Measurements from ENCODE around the gene YTHDC2. TPM values are rescaled to one million over a fixed set of nuclear protein-coding genes. Genes with fewer than 3 reads are reported as not detected.
"Not testable (repeated sequence)": the region's sequence is repeated elsewhere in the genome, so short reads cannot be mapped to it uniquely, and the experiment has no call there.

Gene YTHDC2
- total and polyA plus RNA-seq, 12 donors, result 4.9 to 20.9 (median 13.0) TPM

- peaks cover 0 to 16% (median 0%) of the 10 kb centered on the region in 9 donors for H3K4me1 ChIP-seq
- H3K4me3 ChIP-seq, result no peak overlapping the region
- intact Hi-C loops (cut with DNase I), result loop anchor here in 8 of 10 donors (10.0 kb wide), 5 partner anchors 216 to 606 kb away; no protein-coding TSS in a partner anchor
- no peak for DNase-seq
- H3K9me3 ChIP-seq, result no peaks in the 10 kb centered on the region
- H3K27ac ChIP-seq, result no peak overlapping the region
- H3K27me3 ChIP-seq, result no peaks in the 10 kb centered on the region
- no peak for ATAC-seq
- WGBS, 2 donors, result 61 to 62% methylated on average over 4 of the region's 4 CpGs
- TF ChIP-seq CTCF (IDR thresholded peaks at IDR 0.05), result no peak
- peaks cover 0 to 21% (median 4%) of the 10 kb centered on the region in 9 donors for H3K36me3 ChIP-seq
Observed at GRCh38 chr5:113600255-113600905, 86.9 kb downstream of the YTHDC2 start.

GRCh38 chr5:113601423-113601822, 87.9 kb downstream of the YTHDC2 start:
- TF ChIP-seq CTCF (IDR thresholded peaks at IDR 0.05), result no peak
- ATAC-seq (no peak), DNase-seq (no peak)
- H3K9me3 ChIP-seq, result no peaks in the 10 kb centered on the region
- WGBS, 2 donors, result 58 to 71% methylated on average over 1 of the region's 1 CpG
- H3K27me3 ChIP-seq, result no peaks in the 10 kb centered on the region
- intact Hi-C loops (cut with DNase I), result loop anchor here in 8 of 10 donors (10.0 kb wide), 5 partner anchors 217 to 607 kb away; no protein-coding TSS in a partner anchor
- peaks cover 0 to 16% (median 4%) of the 10 kb centered on the region in 9 donors for H3K4me1 ChIP-seq
- no peak overlapping the region for H3K27ac ChIP-seq
- H3K36me3 ChIP-seq, result peaks cover 0 to 12% (median under 1%) of the 10 kb centered on the region in 9 donors
- H3K4me3 ChIP-seq, result no peak overlapping the region

GRCh38 chr5:113603246-113603645, 89.8 kb downstream of the YTHDC2 start:
- not testable (repeated sequence) for ATAC-seq, H3K4me3 ChIP-seq, H3K27me3 ChIP-seq, DNase-seq, H3K27ac ChIP-seq, H3K36me3 ChIP-seq, H3K9me3 ChIP-seq
- intact Hi-C loops (cut with DNase I), result loop anchor here in 8 of 10 donors (10.0 kb wide), 5 partner anchors 218 to 608 kb away; no protein-coding TSS in a partner anchor
- peaks cover 0 to 10% (median 3%) of the 10 kb centered on the region in 9 donors for H3K4me1 ChIP-seq
- 82 to 90% methylated on average over 4 of the region's 4 CpGs for WGBS, 2 donors

- Histone ChIP-seq H3K27me3 (peaks cover 0 to 6% (median 0%) of the 10 kb centered on the region in 7 donors), H3K36me3 (no peaks in the 10 kb centered on the region), H3K9me3 (no peaks in the 10 kb centered on the region), H3K27ac (no peak overlapping the region), H3K4me3 (peak overlapping the region in 3 of 10 donors; percentile 4 to 28 (median 7)), H3K4me1 (peaks cover 0 to 10% (median 3%) of the 10 kb centered on the region in 9 donors)
- 29 to 30% methylated on average over 13 of the region's 13 CpGs for WGBS, 2 donors
- ATAC-seq (peak; percentile 85 to 93 (median 90)), DNase-seq (peak in 1 of 2 donors; percentile 53)
- TF ChIP-seq CTCF (IDR thresholded peaks at IDR 0.05), result peak; percentile 53 to 85 (median 76)
- intact Hi-C loops (cut with DNase I), result loop anchor here in 9 of 10 donors (1.0 to 10.0 kb wide), 12 partner anchors 222 to 614 kb away; no protein-coding TSS in a partner anchor
Observed at GRCh38 chr5:113606298-113607134, 93.0 kb downstream of the YTHDC2 start.

All from heart right ventricle (tissue), 16 donors.